ENCODE measurements around the gene GPR132.
"Not testable (repeated sequence)": the region's sequence is repeated elsewhere in the genome, so short reads cannot be mapped to it uniquely, and the experiment has no call there.

GPR132 gene

GRCh38 chr14:105028251-105028927 lies 36.8 kb downstream of the GPR132 start:
- no peak overlapping the region for H3K4me3 ChIP-seq (ENCODE audit: low read depth, low read length)
- DNase-seq (ENCODE audit: low read depth): no peak

- H3K4me3 ChIP-seq (ENCODE audit: low read depth, low read length); DNase-seq (ENCODE audit: low read depth): not testable (repeated sequence)
Observed at GRCh38 chr14:105027718-105028117, 37.5 kb downstream of the GPR132 start.

- no peak for DNase-seq (ENCODE audit: low read depth)
- no peak overlapping the region for H3K4me3 ChIP-seq (ENCODE audit: low read depth, low read length)
Observed at GRCh38 chr14:105026802-105027563, 38.2 kb downstream of the GPR132 start.

GRCh38 chr14:105026033-105026785 lies 39.0 kb downstream of the GPR132 start:
- no peak overlapping the region for H3K4me3 ChIP-seq (ENCODE audit: low read depth, low read length)
- DNase-seq (ENCODE audit: low read depth): peak; percentile 72

GRCh38 chr14:105025429-105025828 lies 39.8 kb downstream of the GPR132 start:
- DNase-seq (ENCODE audit: low read depth): no peak
- no peak overlapping the region for H3K4me3 ChIP-seq (ENCODE audit: low read depth, low read length)

- DNase-seq (ENCODE audit: low read depth): peak; percentile 64
- no peak overlapping the region for H3K4me3 ChIP-seq (ENCODE audit: low read depth, low read length)
Observed at GRCh38 chr14:105023791-105024480, 41.3 kb downstream of the GPR132 start.

GRCh38 chr14:105023144-105023543 lies 42.1 kb downstream of the GPR132 start:
- H3K4me3 ChIP-seq (ENCODE audit: low read depth, low read length): no peak overlapping the region
- no peak for DNase-seq (ENCODE audit: low read depth)

- no peak for DNase-seq (ENCODE audit: low read depth)
- peak overlapping the region; percentile 74 for H3K4me3 ChIP-seq (ENCODE audit: low read depth, low read length)
Observed at GRCh38 chr14:105022276-105022670, 43.0 kb downstream of the GPR132 start.

- no peak for DNase-seq (ENCODE audit: low read depth)
- peak overlapping the region; percentile 74 for H3K4me3 ChIP-seq (ENCODE audit: low read depth, low read length)
Observed at GRCh38 chr14:105021656-105022275, 43.5 kb downstream of the GPR132 start.

- peak; percentile 77 for DNase-seq (ENCODE audit: low read depth)
- H3K4me3 ChIP-seq (ENCODE audit: low read depth, low read length): peak within 1 kb of the TSS; percentile 76
Observed at GRCh38 chr14:105020815-105021655, 44.2 kb downstream of the GPR132 start, which contains the start of gene CDCA4. Gene CDCA4, minus strand, starts transcription at chr14:105021083. Its CDS starts 9,154 bp downstream, at chr14:105011929.

GRCh38 chr14:105019861-105020814 lies 45.1 kb downstream of the GPR132 start:
- H3K4me3 ChIP-seq (ENCODE audit: low read depth, low read length): peak overlapping the region; percentile 76

GRCh38 chr14:105018414-105018813 lies 46.8 kb downstream of the GPR132 start:
- DNase-seq (ENCODE audit: low read depth): no peak
- no peak overlapping the region for H3K4me3 ChIP-seq (ENCODE audit: low read depth, low read length)

More at GRCh38 chr14:105019861-105020814, 45.1 kb downstream of the GPR132 start:
- DNase-seq (ENCODE audit: low read depth): no peak

- no peak for DNase-seq (ENCODE audit: low read depth)
- no peak overlapping the region for H3K4me3 ChIP-seq (ENCODE audit: low read depth, low read length)
Observed at GRCh38 chr14:105015905-105016304, 49.3 kb downstream of the GPR132 start.

GRCh38 chr14:105015242-105015641 lies 50.0 kb downstream of the GPR132 start:
- DNase-seq (ENCODE audit: low read depth): no peak
- H3K4me3 ChIP-seq (ENCODE audit: low read depth, low read length): no peak overlapping the region

- peak overlapping the region; percentile 11 for H3K4me3 ChIP-seq (ENCODE audit: low read depth, low read length)
- DNase-seq (ENCODE audit: low read depth): no peak
Observed at GRCh38 chr14:105014631-105015030, 50.6 kb downstream of the GPR132 start.

- DNase-seq (ENCODE audit: low read depth): no peak
- H3K4me3 ChIP-seq (ENCODE audit: low read depth, low read length): no peak overlapping the region
Observed at GRCh38 chr14:105014032-105014431, 51.2 kb downstream of the GPR132 start.

GRCh38 chr14:105013150-105013785 lies 52.0 kb downstream of the GPR132 start:
- no peak overlapping the region for H3K4me3 ChIP-seq (ENCODE audit: low read depth, low read length)

More at GRCh38 chr14:105013150-105013785, 52.0 kb downstream of the GPR132 start:
- no peak for DNase-seq (ENCODE audit: low read depth)
